Cardiac atrium fibroblast (primary cell): Measurements from ENCODE around the gene TRMT13. TPM values are rescaled to one million over a fixed set of nuclear protein-coding genes. Genes with fewer than 3 reads are reported as not detected.

Experiments
- total RNA-seq: library from RNA; depleted of rRNA; stranded (reverse); fragments of >200 nt; gene quantifications from 2 replicates; pipeline ENCODE4 v1.2.3, GENCODE V29; 2015

Gene TRMT13
- 4.9 and 8.6 TPM in 2 replicates for total RNA-seq

GRCh38 chr1:100132566-100133477 lies at the start of gene TRMT13, which contains the start of gene SASS6:
Gene TRMT13 (plus strand): TSS chr1:100133163. CDS start chr1:100133169, 6 bp downstream.
Gene SASS6 (minus strand): TSS chr1:100132930. CDS start chr1:100132814, 116 bp downstream.

GRCh38 chr1:100178091-100178490 lies 45.1 kb downstream of the TRMT13 start, which contains the start of gene LRRC39:
Gene LRRC39 (minus strand): TSS chr1:100178256. CDS start chr1:100168516, 9,740 bp downstream.

Other genes starting within 250 kb of the TRMT13 start
- 19.4 and 32.3 TPM in 2 replicates for gene SLC35A3, start 163.2 kb upstream of the TRMT13 start, total RNA-seq
- 1.6 and 2.3 TPM in 2 replicates for gene SASS6, start 233 bp upstream of the TRMT13 start, total RNA-seq
- gene LRRC39, start 45.1 kb downstream of the TRMT13 start, total RNA-seq = 0.18 TPM in 1 of 2 replicates, not detected in the other
- 2.9 and 5.0 TPM in 2 replicates for gene DBT, start 116.7 kb downstream of the TRMT13 start, total RNA-seq
- gene RTCA, start 133.1 kb downstream of the TRMT13 start, total RNA-seq = 26.7 and 37.4 TPM in 2 replicates
- 3.9 and 6.5 TPM in 2 replicates for gene CDC14A, start 219.3 kb downstream of the TRMT13 start, total RNA-seq